ENCODE data around the gene FN3KRP. TPM values are rescaled to one million over a fixed set of nuclear protein-coding genes. Genes with fewer than 3 reads are reported as not detected.

FN3KRP gene
- total and polyA plus RNA-seq, 2 of the 13 experiments (the other 11 are each of a cell fraction or from before 2014, with no cell fraction given), result 22.4 to 28.2 TPM

- TF ChIP-seq, protein P1, sequence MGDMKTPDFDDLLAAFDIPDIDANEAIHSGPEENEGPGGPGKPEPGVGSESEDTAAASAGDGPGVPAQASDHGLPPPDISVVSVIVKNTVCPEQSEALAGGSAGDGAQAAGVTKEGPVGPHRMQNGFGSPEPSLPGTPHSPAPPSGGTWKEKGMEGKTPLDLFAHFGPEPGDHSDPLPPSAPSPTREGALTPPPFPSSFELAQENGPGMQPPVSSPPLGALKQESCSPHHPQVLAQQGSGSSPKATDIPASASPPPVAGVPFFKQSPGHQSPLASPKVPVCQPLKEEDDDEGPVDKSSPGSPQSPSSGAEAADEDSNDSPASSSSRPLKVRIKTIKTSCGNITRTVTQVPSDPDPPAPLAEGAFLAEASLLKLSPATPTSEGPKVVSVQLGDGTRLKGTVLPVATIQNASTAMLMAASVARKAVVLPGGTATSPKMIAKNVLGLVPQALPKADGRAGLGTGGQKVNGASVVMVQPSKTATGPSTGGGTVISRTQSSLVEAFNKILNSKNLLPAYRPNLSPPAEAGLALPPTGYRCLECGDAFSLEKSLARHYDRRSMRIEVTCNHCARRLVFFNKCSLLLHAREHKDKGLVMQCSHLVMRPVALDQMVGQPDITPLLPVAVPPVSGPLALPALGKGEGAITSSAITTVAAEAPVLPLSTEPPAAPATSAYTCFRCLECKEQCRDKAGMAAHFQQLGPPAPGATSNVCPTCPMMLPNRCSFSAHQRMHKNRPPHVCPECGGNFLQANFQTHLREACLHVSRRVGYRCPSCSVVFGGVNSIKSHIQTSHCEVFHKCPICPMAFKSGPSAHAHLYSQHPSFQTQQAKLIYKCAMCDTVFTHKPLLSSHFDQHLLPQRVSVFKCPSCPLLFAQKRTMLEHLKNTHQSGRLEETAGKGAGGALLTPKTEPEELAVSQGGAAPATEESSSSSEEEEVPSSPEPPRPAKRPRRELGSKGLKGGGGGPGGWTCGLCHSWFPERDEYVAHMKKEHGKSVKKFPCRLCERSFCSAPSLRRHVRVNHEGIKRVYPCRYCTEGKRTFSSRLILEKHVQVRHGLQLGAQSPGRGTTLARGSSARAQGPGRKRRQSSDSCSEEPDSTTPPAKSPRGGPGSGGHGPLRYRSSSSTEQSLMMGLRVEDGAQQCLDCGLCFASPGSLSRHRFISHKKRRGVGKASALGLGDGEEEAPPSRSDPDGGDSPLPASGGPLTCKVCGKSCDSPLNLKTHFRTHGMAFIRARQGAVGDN (CRISPR knock-in tag; IDR thresholded peaks at IDR 0.05), result peak; percentile 83
- TF ChIP-seq HNF4A (CRISPR knock-in tag; IDR thresholded peaks at IDR 0.05) (peak; percentile 89), MTERF4 (CRISPR knock-in tag; IDR thresholded peaks at IDR 0.05) (no peak), PCBP2 (optimal IDR thresholded peaks at IDR 0.05; ENCODE audit: low read depth, low read length, poor library complexity, severe bottlenecking) (peak; percentile 29), MIXL1 (CRISPR knock-in tag; IDR thresholded peaks at IDR 0.05) (no peak), ZSCAN12 (CRISPR knock-in tag; IDR thresholded peaks at IDR 0.05) (no peak), ARID3A (IDR thresholded peaks at IDR 0.05; ENCODE audit: low read depth, low read length) (no peak), E2F2 (CRISPR knock-in tag; IDR thresholded peaks at IDR 0.05; ENCODE audit: borderline replicate concordance) (no peak), BRCA1 (CRISPR knock-in tag; IDR thresholded peaks at IDR 0.05) (0 out of 2 replicates have a peak, but pooled peaks have one; percentile 34), MLXIP (CRISPR knock-in tag; IDR thresholded peaks at IDR 0.05; ENCODE audit: borderline replicate concordance) (no peak)
- TF ChIP-seq, protein P2, sequence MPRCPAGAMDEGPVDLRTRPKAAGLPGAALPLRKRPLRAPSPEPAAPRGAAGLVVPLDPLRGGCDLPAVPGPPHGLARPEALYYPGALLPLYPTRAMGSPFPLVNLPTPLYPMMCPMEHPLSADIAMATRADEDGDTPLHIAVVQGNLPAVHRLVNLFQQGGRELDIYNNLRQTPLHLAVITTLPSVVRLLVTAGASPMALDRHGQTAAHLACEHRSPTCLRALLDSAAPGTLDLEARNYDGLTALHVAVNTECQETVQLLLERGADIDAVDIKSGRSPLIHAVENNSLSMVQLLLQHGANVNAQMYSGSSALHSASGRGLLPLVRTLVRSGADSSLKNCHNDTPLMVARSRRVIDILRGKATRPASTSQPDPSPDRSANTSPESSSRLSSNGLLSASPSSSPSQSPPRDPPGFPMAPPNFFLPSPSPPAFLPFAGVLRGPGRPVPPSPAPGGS (CRISPR knock-in tag; IDR thresholded peaks at IDR 0.05), result 0 out of 2 replicates have a peak, but pooled peaks have one; percentile 1
Observed at GRCh38 chr17:82703935-82704865, 12.3 kb upstream of the FN3KRP start (continued).
